Erythroblast (primary cell): ENCODE measurements around the gene RTP3.
"Not testable (repeated sequence)": the region's sequence is repeated elsewhere in the genome, so short reads cannot be mapped to it uniquely, and the experiment has no call there.

Experiments
- DNase-seq, 2 experiments: peaks; one replicate each; lab custom pipeline; 2025; lab: John Stamatoyannopoulos, UW
- GATA1 ChIP-seq: IDR thresholded peaks from 2 replicates; pipeline ENCODE4 v1.6.1; 2011; ENCODE audit warnings: low read depth, mild to moderate bottlenecking, control low read depth, low read length, moderate library complexity
- POLR2A ChIP-seq: IDR thresholded peaks from 2 replicates; pipeline ENCODE4 v1.6.1; 2011; ENCODE audit warnings: mild to moderate bottlenecking, low read length

RTP3 gene

GRCh38 chr3:46491089-46492070 lies 6.4 kb upstream of the RTP3 start:
- DNase-seq, result no peak
- TF ChIP-seq GATA1, result no peak
- TF ChIP-seq POLR2A, result no peak

DNA sequence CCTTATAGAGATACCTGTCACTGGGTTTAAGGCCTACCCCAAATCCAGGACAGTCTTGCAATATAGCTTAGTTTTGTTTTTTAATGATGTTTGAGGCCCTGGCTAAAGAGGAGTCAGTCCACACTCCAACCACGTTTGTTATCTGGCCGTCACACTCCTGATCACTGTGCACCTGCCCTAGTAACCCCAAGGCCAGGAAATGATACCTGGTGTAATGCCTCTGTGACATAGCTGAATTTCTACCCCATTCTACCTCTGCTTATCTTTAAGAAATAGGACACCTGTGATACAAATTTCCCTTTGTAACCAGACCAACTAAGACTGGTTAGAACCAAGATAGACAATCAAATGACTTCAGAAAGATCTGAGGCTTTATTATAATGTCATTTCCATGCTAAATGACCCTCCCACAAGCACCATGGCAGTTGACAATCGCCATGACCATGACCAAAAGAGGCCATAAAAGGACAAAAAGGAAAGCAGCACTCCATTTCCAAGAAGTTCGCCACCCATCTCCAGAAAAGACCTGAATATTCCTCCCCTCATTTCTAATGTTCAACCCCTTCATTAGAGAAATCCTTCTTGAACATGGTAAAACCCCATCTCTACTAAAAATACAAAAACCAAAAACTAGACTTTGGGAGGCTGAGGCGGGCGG lies 4.8 kb upstream of the RTP3 start:
- no peak for TF ChIP-seq POLR2A
- TF ChIP-seq GATA1, result no peak
- peak in 1 of 2 experiments; percentile 27 for DNase-seq

GRCh38 chr3:46494491-46494890 lies 3.3 kb upstream of the RTP3 start:
- not testable (repeated sequence) for DNase-seq

DNA sequence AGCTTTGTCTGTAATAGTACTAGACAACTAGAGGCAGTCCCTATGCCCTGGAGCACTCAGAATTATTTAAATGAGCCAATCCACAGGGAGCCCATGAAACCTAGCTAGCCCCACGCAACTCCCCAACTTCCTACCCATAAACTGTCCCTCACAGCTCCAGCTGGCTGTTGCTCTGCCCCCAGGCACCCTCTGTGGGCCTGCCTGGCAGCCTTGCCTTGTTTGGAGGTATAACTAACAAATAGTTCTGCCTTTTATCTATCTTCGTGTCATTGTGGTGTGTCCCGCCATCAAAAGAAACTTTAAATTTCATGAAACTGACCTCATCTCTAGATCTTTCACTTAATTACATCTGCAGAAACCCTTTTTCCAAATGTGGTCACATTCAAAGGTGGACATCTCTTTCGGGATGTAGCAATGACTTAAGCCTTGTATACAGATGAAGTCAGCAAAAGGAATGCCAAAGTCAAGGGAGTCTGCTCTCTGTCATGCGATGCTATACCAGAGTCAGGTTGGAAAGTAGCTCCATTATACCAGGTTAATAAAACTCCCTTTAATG lies 1.8 kb upstream of the RTP3 start:
- TF ChIP-seq GATA1 (no peak), POLR2A (no peak)
- no peak for DNase-seq

DNA sequence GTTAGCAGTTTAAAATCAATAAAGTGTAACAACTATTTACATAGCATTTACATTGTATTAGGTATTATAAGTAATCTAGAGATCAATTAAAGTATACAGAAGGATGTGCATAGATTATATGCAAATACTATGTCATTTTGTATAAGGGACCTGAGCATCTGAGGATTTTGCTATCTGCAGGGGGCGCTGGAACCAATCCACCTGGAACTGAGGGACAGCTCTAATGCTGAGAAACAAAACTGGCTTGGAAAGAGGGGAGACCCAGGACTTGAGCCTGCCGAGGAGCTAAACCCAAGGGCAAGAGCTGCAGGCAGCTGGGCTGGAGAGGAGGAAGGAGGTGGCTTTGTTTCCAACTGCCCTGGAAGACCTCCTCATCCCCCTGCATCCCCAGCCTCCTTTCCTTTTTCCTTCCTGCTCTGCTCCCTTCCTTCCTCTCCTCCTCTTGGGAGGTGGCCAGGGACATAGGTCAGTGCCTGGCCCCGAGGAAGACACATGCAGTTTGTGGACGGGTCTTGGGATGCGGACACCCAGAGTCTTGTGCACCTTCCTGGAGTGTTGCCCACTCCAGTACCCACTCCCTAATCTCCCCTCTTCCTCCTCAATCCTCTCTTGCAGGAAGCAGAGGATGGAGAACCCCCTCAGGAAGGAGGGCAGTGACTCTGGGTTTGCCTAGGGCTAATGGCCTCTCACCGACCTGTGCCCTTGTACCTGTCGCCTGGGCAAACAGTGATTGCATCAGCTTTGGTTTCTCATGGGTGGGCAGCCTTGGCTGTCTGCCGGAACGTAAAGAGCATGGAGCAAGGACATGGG lies 825 bp upstream of the RTP3 start:
- peak; percentile 72 to 73 for DNase-seq
- TF ChIP-seq POLR2A (no peak), GATA1 (no peak)

- no peak for TF ChIP-seq GATA1
- TF ChIP-seq POLR2A, result no peak
- DNase-seq, result peak; percentile 36 to 37
These were observed 1.2 kb downstream of the RTP3 start for GRCh38 chr3:46498916-46499519.

DNA sequence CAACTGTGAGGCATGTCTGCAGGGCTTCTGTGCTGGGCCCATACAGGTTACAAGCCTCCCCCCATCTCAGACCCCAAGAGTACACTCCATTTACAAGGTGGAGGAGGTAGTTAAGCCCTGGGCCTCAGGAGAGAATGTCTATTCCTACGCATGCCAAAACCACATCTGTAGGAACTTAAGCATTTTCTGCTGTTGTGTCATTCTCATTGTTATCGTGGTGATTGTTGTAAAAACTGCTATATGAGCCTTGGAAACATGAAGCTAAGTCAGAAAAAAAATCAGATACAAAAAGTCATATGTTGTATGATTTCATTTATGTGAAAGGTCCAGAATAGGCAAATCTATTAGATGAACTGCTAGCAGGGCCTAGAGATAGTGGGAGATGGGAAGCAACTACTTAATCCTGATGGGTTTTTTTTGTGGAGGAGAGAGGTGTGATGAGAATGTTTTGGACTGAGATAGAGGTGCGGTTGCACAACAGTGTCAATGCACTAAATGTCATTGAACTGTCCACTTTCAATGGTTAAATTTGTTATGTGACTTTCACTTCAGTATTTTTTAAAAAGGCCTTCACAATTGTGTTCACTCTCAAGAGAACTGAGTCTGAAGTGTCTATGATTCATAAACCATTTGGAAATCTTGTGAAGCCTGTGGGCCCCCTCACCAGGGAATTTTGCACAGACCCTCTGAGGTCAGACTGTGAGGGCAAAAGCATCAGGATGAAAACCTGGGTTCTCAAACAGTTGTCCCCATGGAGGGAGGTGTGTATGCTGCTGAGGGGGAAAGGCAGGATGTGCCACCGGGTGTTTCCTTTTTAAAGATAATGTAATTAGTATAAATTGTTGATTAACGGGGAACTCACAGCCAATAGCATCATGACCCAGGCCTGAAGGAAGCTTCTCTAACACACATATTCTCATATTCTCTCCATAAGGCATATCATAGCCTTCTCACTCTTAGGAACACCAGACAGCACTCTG lies 3.2 kb downstream of the RTP3 start:
- no peak for DNase-seq
- no peak for TF ChIP-seq POLR2A
- no peak for TF ChIP-seq GATA1

DNA sequence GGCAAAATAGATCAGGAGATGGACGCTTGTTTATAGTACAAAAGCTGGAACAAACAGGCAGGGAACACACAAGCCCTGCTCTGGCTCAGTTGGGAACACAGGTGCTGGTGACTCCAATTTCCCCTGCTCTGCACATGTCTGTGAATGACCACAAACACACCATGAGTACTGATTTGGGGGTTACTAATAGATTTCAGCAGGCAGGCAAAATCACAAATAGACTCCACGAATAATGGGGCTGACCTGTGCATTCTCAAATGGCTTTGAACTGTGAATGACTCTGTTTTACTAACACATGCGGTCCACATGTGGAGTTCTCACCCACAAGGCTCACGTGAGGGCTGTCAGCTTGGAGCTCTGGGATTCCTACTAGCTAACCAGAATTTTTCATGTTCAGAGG lies 3.9 kb downstream of the RTP3 start:
- DNase-seq, result no peak
- TF ChIP-seq POLR2A (no peak), GATA1 (no peak)

- no peak for DNase-seq
- TF ChIP-seq GATA1, result no peak
- peak; percentile 56 for TF ChIP-seq POLR2A
These were observed 5.6 kb downstream of the RTP3 start for GRCh38 chr3:46503200-46503874.

- DNase-seq, result peak; percentile 56 to 66
- TF ChIP-seq POLR2A (peak; percentile 20), GATA1 (no peak)
These were observed 7.0 kb downstream of the RTP3 start for GRCh38 chr3:46504789-46505188.

DNA sequence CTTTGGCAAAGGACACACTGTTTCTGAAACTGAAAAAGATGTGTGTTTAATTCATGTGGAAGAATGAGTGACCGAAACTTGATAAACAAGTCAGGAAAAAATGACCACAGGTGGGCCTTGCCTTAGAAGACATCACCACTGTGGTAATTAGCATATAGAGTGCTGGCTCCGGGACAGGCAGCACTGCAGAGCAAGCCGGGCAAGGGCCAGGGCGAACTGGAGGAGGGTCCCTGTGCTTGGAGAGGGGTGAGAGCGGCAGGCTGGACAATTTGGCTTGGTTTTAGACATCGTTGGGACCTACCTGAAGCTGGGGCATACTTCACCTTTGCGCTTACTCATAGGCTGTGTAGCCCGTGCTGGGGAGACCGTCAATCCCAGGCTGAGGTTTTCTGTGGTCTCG lies 8.2 kb downstream of the RTP3 start:
- no peak for DNase-seq
- no peak for TF ChIP-seq GATA1
- TF ChIP-seq POLR2A, result no peak

GRCh38 chr3:46506526-46506925 lies 8.8 kb downstream of the RTP3 start:
- TF ChIP-seq GATA1 (no peak), POLR2A (no peak)
- no peak for DNase-seq
